OCI-LY3 (cell line): ENCODE measurements around the gene LRPAP1.

Experiments
- H2AFZ ChIP-seq: fragments of 200-600, 300-600 bp; shearing (Covaris generic); 2 replicates; pipeline ENCODE4 v1.6.0; 2014; ENCODE audit warnings: antibody characterized with exemption, low read depth, low read length
- H3K27ac ChIP-seq: fragments of 200-600, 300-600 bp; sonication (generic); 2 replicates; pipeline ENCODE4 v1.5.1; 2014; ENCODE audit warnings: mild to moderate bottlenecking, low read length, moderate library complexity, mixed read lengths
- H3K27me3 ChIP-seq: fragments of 200-600, 300-600 bp; sonication (generic); 2 replicates; pipeline ENCODE4 v1.6.1; 2014; ENCODE audit warnings: low read depth, low read length, mixed read lengths
- H3K36me3 ChIP-seq: fragments of 200-600, 300-600 bp; sonication (generic); replicated peaks from 2 replicates; pipeline ENCODE3; 2014; ENCODE audit warnings: low read depth, low read length, mixed read lengths
- H3K4me1 ChIP-seq: fragments of 300-600, 200-600 bp; sonication (generic); 2 replicates; pipeline ENCODE4 v1.6.1; 2014; ENCODE audit warnings: low read length, mixed read lengths
- H3K4me2 ChIP-seq: fragments of 200-600, 300-600 bp; sonication (generic); 2 replicates; pipeline ENCODE4 v1.6.1; 2014; ENCODE audit warnings: low read length, mixed read lengths
- H3K4me3 ChIP-seq: fragments of 300-600, 200-600 bp; sonication (generic); 2 replicates; pipeline ENCODE4 v1.5.1; 2014; ENCODE audit warnings: antibody characterized with exemption, mild to moderate bottlenecking, low read length, moderate library complexity
- H3K79me2 ChIP-seq: fragments of 300-600, 200-600 bp; shearing (Covaris generic); 2 replicates; pipeline ENCODE4 v1.6.1; 2014; ENCODE audit warnings: mild to moderate bottlenecking, low read length, mixed read lengths
- H3K9ac ChIP-seq: fragments of 300-600, 200-600 bp; shearing (Covaris generic); 2 replicates; pipeline ENCODE4 v1.6.0; 2014; ENCODE audit warnings: mild to moderate bottlenecking, low read length, moderate library complexity
- H3K9me3 ChIP-seq: fragments of 200-600, 300-600 bp; shearing (Covaris generic); 2 replicates; pipeline ENCODE4 v1.6.1; 2014; ENCODE audit warnings: low read length, mixed read lengths; ENCODE audit not compliant: insufficient read depth
- H4K20me1 ChIP-seq: fragments of 200-600, 300-600 bp; sonication (generic); 2 replicates; pipeline ENCODE4 v1.6.1; 2016; ENCODE audit warnings: low read length, mixed read lengths; ENCODE audit not compliant: insufficient read depth
- CTCF ChIP-seq: fragments of 200-600, 300-600 bp; sonication (generic); IDR thresholded peaks from 2 replicates; pipeline ENCODE4 v1.5.1; 2014; ENCODE audit warnings: antibody characterized with exemption, low read length, low read depth
- EZH2phosphoT487 ChIP-seq: fragments of 200-600 bp; shearing (Covaris generic); IDR thresholded peaks from 2 replicates; pipeline ENCODE4 v1.6.1; 2018; ENCODE audit warnings: antibody characterized with exemption, mixed run types, low read depth

LRPAP1 gene

GRCh38 chr4:3508542-3508941 lies 23.7 kb downstream of the LRPAP1 start:
- Histone ChIP-seq H3K4me1 (no peaks in the 10 kb centered on the region), H3K27me3 (no peaks in the 10 kb centered on the region), H3K36me3 (peaks cover 45% of the 10 kb centered on the region), H3K79me2 (no peaks in the 10 kb centered on the region; the same call in 1 of the 2 replicates), H4K20me1 (no peaks in the 10 kb centered on the region), H3K4me3 (no peak overlapping the region), H2AFZ (no peak overlapping the region), H3K4me2 (no peak overlapping the region), H3K9ac (no peak overlapping the region), H3K27ac (no peak overlapping the region), H3K9me3 (no peaks in the 10 kb centered on the region)
- TF ChIP-seq EZH2phosphoT487 (no peak), CTCF (no peak)

DNA sequence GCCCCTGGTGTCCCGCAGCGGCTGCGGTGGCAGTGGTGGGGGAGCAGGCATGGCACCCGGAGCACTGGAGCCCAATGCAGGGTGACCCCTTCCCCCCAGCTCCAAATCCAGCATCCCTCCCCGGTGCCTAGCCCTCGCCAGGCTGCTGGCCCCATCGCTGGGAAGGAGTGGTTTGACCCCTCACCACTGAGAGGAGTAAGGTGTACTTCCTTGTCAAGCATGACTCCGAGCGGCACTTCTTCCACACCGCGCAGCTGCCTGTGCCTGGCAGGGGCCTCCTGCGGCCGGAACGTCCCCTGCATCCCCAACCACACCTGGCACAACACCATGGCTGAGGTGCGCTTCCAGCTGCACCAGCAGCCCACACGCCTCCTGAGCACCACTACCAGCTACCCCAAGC lies 27.0 kb downstream of the LRPAP1 start:
- Histone ChIP-seq H3K27ac (no peak overlapping the region), H3K79me2 (no peaks in the 10 kb centered on the region; the same call in 1 of the 2 replicates), H3K36me3 (peaks cover 21% of the 10 kb centered on the region), H4K20me1 (0 out of 2 replicates have a peak, but pooled peaks cover 14% of the 10 kb centered on the region), H3K4me2 (no peak overlapping the region), H3K27me3 (no peaks in the 10 kb centered on the region), H2AFZ (no peak overlapping the region), H3K4me1 (no peaks in the 10 kb centered on the region), H3K9me3 (no peaks in the 10 kb centered on the region), H3K4me3 (no peak overlapping the region), H3K9ac (no peak overlapping the region)
- no peak for TF ChIP-seq CTCF
- no peak for TF ChIP-seq EZH2phosphoT487

- Histone ChIP-seq H3K27me3 (no peaks in the 10 kb centered on the region), H3K4me3 (no peak overlapping the region), H3K27ac (no peak overlapping the region), H3K36me3 (peaks cover 10% of the 10 kb centered on the region), H3K4me2 (no peak overlapping the region), H3K4me1 (no peaks in the 10 kb centered on the region), H4K20me1 (0 out of 2 replicates have a peak, but pooled peaks cover 16% of the 10 kb centered on the region), H3K79me2 (no peaks in the 10 kb centered on the region; the same call in 1 of the 2 replicates), H3K9me3 (no peaks in the 10 kb centered on the region), H3K9ac (no peak overlapping the region), H2AFZ (no peak overlapping the region)
- TF ChIP-seq CTCF (no peak), EZH2phosphoT487 (no peak)
Observed at GRCh38 chr4:3502941-3503936, 29.0 kb downstream of the LRPAP1 start.

- no peak overlapping the region for H2AFZ ChIP-seq
Observed at GRCh38 chr4:3501825-3502425, 30.3 kb downstream of the LRPAP1 start.

More at GRCh38 chr4:3501825-3502425, 30.3 kb downstream of the LRPAP1 start:
- Histone ChIP-seq H3K4me2 (no peak overlapping the region), H3K4me3 (no peak overlapping the region), H3K9me3 (no peaks in the 10 kb centered on the region), H3K27me3 (no peaks in the 10 kb centered on the region), H3K79me2 (no peaks in the 10 kb centered on the region; the same call in 1 of the 2 replicates), H4K20me1 (0 out of 2 replicates have a peak, but pooled peaks cover 16% of the 10 kb centered on the region), H3K36me3 (peaks cover 3% of the 10 kb centered on the region), H3K27ac (no peak overlapping the region), H3K4me1 (no peaks in the 10 kb centered on the region), H3K9ac (no peak overlapping the region)
- TF ChIP-seq EZH2phosphoT487 (no peak), CTCF (no peak)
